Fibroblast of pulmonary artery (primary cell): ENCODE data around the gene GPRC5B.

Experiments
- DNase-seq: peaks from one replicate; pipeline ENCODE4 v3.0.0-alpha.2; 2010; ENCODE audit warnings: low read depth
- H3K4me3 ChIP-seq: replicated peaks from 2 replicates; pipeline ENCODE4 v1.5.1; 2011; ENCODE audit warnings: low read depth, mild to moderate bottlenecking, control low read depth, low read length, moderate library complexity
- TF ChIP-seq, protein P1 (sequence below): IDR thresholded peaks from 2 replicates; pipeline ENCODE4 v1.5.1; 2011; ENCODE audit warnings: mild to moderate bottlenecking, control low read depth, low read length, inconsistent platforms; ENCODE audit errors: missing control alignments

GPRC5B gene

DNA sequence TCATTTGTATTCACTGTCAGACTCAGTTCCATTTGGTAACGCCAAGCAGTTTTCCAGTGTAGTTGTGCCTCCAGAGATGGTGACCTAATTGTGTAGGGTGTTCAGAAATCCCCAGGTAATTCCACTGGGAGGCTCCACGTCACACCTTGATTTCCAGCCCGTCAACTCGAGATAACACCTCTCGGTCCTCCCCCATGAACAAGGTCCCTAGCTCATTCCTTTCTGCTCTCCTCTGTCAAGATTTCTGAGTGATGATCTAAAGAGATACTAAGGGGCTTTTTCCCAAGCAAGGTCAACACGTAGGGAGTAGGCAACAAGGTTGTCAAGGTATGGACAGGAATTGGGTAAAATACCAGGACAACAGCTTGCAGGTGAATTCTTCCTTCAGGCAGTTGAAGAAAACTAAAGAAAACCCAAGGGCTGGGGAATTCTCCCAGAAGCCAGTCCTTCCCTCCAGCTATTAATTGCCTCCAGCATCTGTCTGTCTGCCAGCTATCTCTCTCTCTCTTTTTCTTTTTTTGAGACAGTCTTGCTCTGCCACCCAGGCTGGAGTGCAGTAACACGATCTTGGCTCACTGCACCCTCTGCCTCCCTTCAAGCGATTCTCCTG lies 31.4 kb downstream of the GPRC5B start:
- TF ChIP-seq, protein P1, sequence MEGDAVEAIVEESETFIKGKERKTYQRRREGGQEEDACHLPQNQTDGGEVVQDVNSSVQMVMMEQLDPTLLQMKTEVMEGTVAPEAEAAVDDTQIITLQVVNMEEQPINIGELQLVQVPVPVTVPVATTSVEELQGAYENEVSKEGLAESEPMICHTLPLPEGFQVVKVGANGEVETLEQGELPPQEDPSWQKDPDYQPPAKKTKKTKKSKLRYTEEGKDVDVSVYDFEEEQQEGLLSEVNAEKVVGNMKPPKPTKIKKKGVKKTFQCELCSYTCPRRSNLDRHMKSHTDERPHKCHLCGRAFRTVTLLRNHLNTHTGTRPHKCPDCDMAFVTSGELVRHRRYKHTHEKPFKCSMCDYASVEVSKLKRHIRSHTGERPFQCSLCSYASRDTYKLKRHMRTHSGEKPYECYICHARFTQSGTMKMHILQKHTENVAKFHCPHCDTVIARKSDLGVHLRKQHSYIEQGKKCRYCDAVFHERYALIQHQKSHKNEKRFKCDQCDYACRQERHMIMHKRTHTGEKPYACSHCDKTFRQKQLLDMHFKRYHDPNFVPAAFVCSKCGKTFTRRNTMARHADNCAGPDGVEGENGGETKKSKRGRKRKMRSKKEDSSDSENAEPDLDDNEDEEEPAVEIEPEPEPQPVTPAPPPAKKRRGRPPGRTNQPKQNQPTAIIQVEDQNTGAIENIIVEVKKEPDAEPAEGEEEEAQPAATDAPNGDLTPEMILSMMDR: no peak
- no peak overlapping the region for H3K4me3 ChIP-seq
- DNase-seq: no peak

DNA sequence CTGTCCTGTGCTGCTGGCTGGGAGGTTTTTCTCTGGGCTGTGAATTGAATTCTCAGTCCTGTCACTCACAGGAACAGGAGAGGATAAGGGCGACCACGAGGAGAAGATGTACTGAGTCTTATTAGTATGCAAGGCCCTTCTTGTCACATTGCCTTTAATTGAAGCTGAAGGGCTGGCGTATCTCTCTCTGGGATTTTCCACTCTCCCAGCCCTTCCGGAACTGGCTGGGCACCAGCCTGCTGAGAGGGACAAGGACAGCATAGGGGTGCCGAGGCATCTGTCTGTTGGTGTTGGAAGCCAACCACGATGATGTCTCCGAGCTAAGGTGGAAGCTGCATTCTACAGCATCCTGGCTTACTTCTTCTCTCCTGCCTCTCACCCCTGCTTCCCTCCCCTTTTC lies 33.2 kb downstream of the GPRC5B start:
- TF ChIP-seq, protein P1: no peak
- DNase-seq: no peak
- no peak overlapping the region for H3K4me3 ChIP-seq

DNA sequence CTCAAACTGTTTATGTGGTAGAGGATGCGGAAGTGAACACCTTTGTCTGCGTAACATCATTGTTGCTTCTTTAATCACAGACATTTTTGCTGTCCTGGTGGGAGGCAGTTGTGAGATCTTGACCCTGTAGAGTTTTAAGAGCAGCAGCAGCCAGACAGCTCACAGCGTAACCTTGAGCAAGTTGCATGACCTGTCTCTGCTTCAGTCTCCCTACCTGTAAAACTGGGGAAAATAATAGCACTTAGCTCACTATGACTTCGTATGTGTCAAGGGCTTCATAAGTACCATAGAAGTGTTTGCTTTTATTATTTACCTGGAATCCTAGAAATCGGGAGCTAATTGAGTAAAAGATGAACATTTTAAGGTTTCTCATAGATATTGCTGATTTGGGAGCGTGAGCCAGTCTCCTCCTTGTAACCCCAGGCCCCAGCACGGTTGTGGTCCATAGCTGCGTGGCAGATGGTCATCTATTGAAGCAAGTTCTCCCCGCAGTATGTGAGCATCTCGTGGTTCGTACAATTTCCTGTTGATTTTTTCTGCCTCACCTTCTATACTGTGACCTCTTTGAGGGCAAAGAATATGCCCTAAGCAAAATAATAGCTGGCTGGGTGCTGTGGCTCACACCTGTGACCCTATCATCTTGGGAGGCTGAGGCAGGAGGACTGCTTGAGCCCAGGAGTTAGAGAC lies 34.4 kb downstream of the GPRC5B start:
- DNase-seq: no peak
- TF ChIP-seq, protein P1: no peak
- no peak overlapping the region for H3K4me3 ChIP-seq

DNA sequence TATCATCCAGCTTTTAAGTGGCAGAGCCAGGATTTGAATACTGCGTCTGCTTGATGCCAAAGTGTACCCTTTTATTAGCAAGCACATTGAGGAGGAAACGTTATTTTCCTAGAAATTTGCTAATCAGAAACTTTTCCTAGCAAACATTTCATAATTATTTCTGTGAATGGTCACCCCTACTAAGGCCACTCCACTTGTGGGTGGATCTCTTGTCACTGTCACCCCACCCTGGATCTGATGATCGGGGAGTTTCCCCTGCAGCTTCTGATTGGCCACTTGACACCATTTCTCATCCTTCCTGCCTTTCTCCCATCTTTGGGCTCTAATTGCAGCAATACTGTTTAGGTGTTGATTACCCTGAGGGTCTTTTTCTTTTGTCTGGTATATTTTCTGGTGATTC lies 35.9 kb downstream of the GPRC5B start:
- no peak overlapping the region for H3K4me3 ChIP-seq
- TF ChIP-seq, protein P1: no peak
- no peak for DNase-seq

DNA sequence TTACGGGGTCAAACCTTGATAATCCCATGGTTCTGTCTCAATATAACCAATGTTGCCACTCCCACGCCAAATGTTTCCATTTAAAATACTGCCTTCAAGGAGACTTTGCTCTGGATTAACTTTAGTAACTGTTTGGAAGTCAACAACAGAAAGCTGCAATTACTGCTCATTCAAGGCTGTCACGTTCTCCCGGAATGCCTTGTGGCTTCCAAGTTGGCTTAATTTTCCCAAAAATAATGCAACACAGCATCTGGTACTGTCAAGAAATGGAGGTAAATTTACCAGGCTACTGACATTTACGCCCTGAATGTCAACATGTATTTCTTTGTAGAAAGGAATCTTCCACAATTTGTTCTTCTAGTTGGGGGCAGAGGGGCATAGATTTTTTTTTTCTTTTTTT lies 38.2 kb downstream of the GPRC5B start:
- DNase-seq: no peak
- H3K4me3 ChIP-seq: no peak overlapping the region
- TF ChIP-seq, protein P1: no peak

DNA sequence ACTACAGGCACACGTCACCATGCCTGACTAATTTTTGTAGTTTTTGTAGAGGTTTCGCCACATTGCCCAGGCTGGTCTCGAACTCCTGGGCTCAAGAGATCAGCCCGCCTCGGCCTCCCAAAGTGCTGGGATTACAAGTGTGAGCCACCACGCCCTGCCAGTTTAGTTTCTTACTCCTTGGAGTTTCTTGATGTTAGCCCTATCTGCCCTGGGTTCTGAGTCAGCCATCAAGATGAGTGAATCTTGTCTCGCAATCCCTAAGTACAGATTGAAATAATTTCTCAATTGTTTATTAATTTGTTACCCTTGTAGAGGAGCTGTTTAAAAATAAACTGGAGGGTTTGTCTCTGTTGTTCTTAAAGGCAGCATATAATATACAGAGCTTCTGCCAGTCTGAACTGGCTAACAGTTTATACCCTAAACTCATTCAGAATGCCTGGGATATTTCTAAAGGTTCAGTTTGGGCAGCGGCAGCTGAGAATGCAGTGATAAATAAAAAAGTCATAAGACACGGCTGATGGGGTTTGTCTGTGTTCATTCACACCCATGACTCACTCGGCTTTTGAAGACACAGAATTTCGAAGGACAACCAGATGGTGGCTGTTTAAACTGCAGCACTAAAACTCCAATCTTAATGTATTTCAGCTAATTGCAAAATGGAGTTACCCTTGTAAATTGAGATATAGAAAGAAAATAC lies 39.6 kb downstream of the GPRC5B start:
- TF ChIP-seq, protein P1: no peak
- no peak overlapping the region for H3K4me3 ChIP-seq
- DNase-seq: peak; percentile 77
